Effector memory CD4-positive, alpha-beta T cell (primary cell): ENCODE data around the gene PPIF.

ENCODE experiments used
- DNase-seq, 3 donors: peaks; one replicate each; pipeline ENCODE4 v3.0.0-alpha.2; 2020
- H3K27ac ChIP-seq: 2 replicates; pipeline ENCODE4 v1.7.0; 2013; ENCODE audit warnings: mild to moderate bottlenecking, low read length, moderate library complexity; ENCODE audit not compliant: insufficient read depth, poor library complexity, severe bottlenecking
- H3K27me3 ChIP-seq: replicated peaks from 2 replicates; pipeline ENCODE4 v1.7.0; 2013; ENCODE audit warnings: mild to moderate bottlenecking, low read length; ENCODE audit not compliant: insufficient read depth, control insufficient read depth, poor library complexity, severe bottlenecking
- H3K36me3 ChIP-seq: 2 replicates; pipeline ENCODE4 v1.7.0; 2013; ENCODE audit warnings: mild to moderate bottlenecking, low read length, moderate library complexity; ENCODE audit not compliant: control insufficient read depth, insufficient read depth
- H3K4me1 ChIP-seq: 2 replicates; pipeline ENCODE4 v1.7.0; 2013; ENCODE audit warnings: low read length, mild to moderate bottlenecking; ENCODE audit not compliant: control insufficient read depth, insufficient read depth, poor library complexity, severe bottlenecking
- H3K4me3 ChIP-seq: 2 replicates; pipeline ENCODE4 v1.7.0; 2013; ENCODE audit warnings: low read length, low read depth, mild to moderate bottlenecking; ENCODE audit not compliant: insufficient read depth, poor library complexity, severe bottlenecking
- H3K9me3 ChIP-seq: 2 replicates; pipeline ENCODE4 v1.7.0; 2013; ENCODE audit warnings: mild to moderate bottlenecking, low read length, moderate library complexity; ENCODE audit not compliant: control insufficient read depth

The PPIF gene

GRCh38 chr10:79355420-79356017 is 8.2 kb downstream of the PPIF start:
- Histone ChIP-seq H3K9me3 (no peaks in the 10 kb centered on the region), H3K36me3 (peaks cover 58% of the 10 kb centered on the region), H3K27ac (no peak overlapping the region), H3K4me1 (no peaks in the 10 kb centered on the region), H3K4me3 (no peak overlapping the region), H3K27me3 (no peaks in the 10 kb centered on the region)
- DNase-seq: no peak

GRCh38 chr10:79356104-79356503 is 8.8 kb downstream of the PPIF start:
- Histone ChIP-seq H3K4me3 (no peak overlapping the region), H3K36me3 (peaks cover 52% of the 10 kb centered on the region), H3K27ac (no peak overlapping the region), H3K9me3 (no peaks in the 10 kb centered on the region), H3K4me1 (no peaks in the 10 kb centered on the region), H3K27me3 (no peaks in the 10 kb centered on the region)
- DNase-seq: no peak

DNA sequence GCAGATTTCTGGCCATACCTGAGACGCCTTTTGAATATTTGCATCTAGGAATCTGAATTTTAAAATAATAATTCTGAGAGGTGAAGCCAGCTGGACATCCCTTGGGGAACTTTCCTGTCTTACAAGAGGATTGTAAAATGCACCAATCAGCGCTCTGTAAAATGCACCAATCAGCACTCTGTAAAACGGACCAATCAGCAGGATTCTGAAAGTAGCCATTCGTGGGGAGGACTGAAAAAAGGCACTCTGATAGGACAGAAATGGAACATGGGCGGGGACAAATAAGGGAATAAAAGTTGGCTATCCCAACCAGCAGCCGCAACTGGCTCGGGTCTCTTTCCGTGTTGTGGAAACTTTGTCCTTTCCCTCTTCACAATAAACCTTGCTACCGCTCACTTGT is 9.9 kb downstream of the PPIF start:
- Histone ChIP-seq H3K9me3 (no peaks in the 10 kb centered on the region), H3K27ac (no peak overlapping the region), H3K4me3 (no peak overlapping the region), H3K27me3 (no peaks in the 10 kb centered on the region), H3K36me3 (peaks cover 43% of the 10 kb centered on the region), H3K4me1 (peaks cover 3% of the 10 kb centered on the region)
- DNase-seq: no peak

DNA sequence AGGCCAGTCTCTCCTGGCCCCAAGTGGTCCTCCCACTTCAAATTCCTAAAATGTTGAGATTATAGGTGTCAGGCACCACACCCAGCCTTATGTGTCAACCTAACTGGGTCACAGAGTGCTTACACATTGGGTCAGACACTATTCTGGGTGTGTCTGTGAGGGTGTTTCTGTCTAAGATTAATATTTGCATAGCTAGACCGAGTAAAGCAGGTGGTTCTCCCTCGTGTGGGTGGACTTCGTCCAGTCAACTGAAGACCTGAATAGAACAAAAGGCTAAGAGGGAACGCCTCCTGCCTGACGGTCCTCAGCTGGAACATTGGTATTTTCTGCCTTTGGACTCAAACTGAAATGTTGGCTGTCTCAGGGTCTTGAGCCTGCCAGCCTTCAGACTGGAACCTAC is 11.5 kb downstream of the PPIF start:
- DNase-seq: no peak
- Histone ChIP-seq H3K9me3 (no peaks in the 10 kb centered on the region), H3K4me3 (no peak overlapping the region), H3K27ac (no peak overlapping the region), H3K27me3 (no peaks in the 10 kb centered on the region), H3K36me3 (peaks cover 27% of the 10 kb centered on the region), H3K4me1 (peaks cover 3% of the 10 kb centered on the region)

DNA sequence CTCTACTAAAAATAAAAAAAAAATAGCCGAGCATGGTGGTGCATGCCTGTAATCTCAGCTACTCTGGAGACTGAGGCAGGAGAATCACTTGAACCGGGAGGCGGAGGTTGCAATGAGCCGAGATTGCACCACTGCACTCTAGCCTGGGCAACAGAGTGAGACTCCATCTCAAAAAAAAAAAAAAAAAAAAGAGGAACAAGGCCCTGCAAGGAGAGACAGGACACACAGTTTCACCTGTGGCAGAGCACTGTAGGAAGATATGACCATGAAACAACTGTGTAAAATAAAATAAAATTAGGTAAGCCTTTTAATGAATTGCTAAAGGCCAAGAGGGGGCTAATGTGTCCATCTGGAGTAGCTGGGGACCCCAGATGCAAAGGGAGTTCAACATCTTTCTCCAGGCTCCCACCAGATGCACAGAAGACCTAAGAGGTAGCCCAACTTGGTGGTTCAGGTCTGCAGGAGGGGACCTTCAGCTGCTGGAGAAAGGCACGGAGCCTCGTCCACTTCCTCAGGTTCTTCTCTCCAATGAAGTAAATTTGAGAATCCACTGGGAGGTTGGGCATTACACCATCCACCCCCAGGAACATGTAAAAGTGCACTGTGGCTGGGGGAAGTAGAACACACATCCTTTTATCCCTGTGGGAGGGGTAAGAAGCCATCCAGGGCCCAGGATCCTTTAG is 12.7 kb downstream of the PPIF start:
- DNase-seq: no peak
- H3K4me3 ChIP-seq: no peak overlapping the region
- H3K9me3 ChIP-seq: no peaks in the 10 kb centered on the region

GRCh38 chr10:79360499-79361342 is 13.5 kb downstream of the PPIF start:
- no peak for DNase-seq
- Histone ChIP-seq H3K27me3 (no peaks in the 10 kb centered on the region), H3K27ac (no peak overlapping the region), H3K9me3 (no peaks in the 10 kb centered on the region), H3K4me1 (peaks cover 3% of the 10 kb centered on the region), H3K4me3 (no peak overlapping the region), H3K36me3 (peaks cover 12% of the 10 kb centered on the region)

More for the DNA sequence above, 12.7 kb downstream of the PPIF start:
- Histone ChIP-seq H3K4me1 (peaks cover 3% of the 10 kb centered on the region), H3K27me3 (no peaks in the 10 kb centered on the region), H3K36me3 (peaks cover 16% of the 10 kb centered on the region), H3K27ac (no peak overlapping the region)

GRCh38 chr10:79361726-79362397 is 14.6 kb downstream of the PPIF start:
- Histone ChIP-seq H3K4me1 (peaks cover 3% of the 10 kb centered on the region), H3K27ac (no peak overlapping the region), H3K9me3 (no peaks in the 10 kb centered on the region), H3K27me3 (no peaks in the 10 kb centered on the region), H3K4me3 (no peak overlapping the region), H3K36me3 (peaks cover 5% of the 10 kb centered on the region)
- no peak for DNase-seq

DNA sequence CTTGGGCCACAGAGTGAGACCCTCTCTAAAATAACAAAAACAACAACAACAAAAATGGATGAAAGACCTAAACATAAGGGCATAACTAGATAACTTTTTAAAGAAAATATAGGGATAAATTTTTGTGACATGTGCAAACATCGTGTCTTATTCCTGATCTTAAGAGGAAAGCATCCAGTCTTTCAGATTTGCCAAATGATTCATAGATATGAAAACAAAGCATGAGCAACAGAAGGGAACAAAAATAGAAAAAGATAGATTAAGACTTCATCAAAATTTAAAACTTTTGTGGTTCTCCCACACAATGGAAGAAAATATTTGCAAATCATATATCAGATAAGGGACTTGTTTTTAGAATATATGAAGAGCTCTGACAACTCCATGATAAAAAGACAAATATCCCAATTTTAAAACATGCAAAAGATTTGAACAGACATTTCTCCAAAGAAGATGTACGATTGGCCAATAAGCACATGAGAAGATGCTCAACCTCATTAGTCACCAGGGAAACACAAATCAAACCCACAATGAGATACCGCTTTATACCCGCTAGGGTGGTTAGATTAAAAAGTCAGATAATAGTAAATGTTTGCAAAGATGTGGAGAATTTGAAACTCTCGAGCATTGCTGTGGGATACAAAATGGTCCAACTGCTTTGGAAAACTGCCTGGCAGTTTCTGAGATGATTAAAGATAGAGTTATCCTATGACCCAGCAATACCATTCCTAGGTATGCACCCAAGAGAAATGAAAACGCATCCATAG is 20.3 kb downstream of the PPIF start:
- no peak overlapping the region for H3K4me3 ChIP-seq
- H3K27me3 ChIP-seq: no peaks in the 10 kb centered on the region
- no peaks in the 10 kb centered on the region for H3K4me1 ChIP-seq
- no peak for DNase-seq
- H3K9me3 ChIP-seq: no peaks in the 10 kb centered on the region
- no peaks in the 10 kb centered on the region for H3K36me3 ChIP-seq
- H3K27ac ChIP-seq: no peak overlapping the region

DNA sequence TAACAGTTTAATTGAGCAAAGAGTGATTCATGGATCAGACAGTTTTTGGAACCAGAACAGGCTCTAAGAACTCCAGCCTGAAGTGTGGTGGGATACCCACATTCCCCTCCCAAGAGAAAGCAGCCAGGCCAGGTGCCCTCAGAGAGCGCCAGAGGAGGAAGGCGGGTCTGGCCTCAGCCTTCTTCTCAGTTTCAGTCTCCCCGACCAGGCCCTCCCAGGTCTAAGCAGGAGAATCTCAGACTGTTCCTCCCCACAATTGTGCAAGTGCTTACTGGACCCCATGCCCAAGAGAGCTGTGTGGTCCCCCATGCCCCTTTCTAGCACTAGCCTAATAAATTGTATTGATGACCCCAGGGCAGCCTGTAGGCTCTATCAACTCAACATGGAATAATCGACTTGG is 25.6 kb downstream of the PPIF start:
- no peak overlapping the region for H3K27ac ChIP-seq
- no peak overlapping the region for H3K4me3 ChIP-seq
- no peaks in the 10 kb centered on the region for H3K27me3 ChIP-seq
- no peak for DNase-seq
- H3K36me3 ChIP-seq: no peaks in the 10 kb centered on the region
- H3K9me3 ChIP-seq: no peaks in the 10 kb centered on the region
- no peaks in the 10 kb centered on the region for H3K4me1 ChIP-seq
